ENCODE measurements around the gene TAOK2. TPM values are rescaled to one million over a fixed set of nuclear protein-coding genes. Genes with fewer than 3 reads are reported as not detected.

TAOK2 gene
- total and polyA plus RNA-seq, 2 of the 13 experiments (the other 11 are each of a cell fraction or from before 2014, with no cell fraction given), result 17.4 to 43.2 TPM

GRCh38 chr16:29925781-29926710 is 47.6 kb upstream of the TAOK2 start, which contains the start of gene KCTD13 (continued):
- TF ChIP-seq ZNF547 (CRISPR knock-in tag; IDR thresholded peaks at IDR 0.05), result peak; percentile 91
- TF ChIP-seq TOPORS (CRISPR knock-in tag; IDR thresholded peaks at IDR 0.05), result peak; percentile 93
- TF ChIP-seq TBP (CRISPR knock-in tag; IDR thresholded peaks at IDR 0.05), result no peak
- TF ChIP-seq ZNF773 (CRISPR knock-in tag; IDR thresholded peaks at IDR 0.05; ENCODE audit: borderline replicate concordance), result no peak; the same call in 1 of the 2 replicates
- TF ChIP-seq MEIS1 (CRISPR knock-in tag; IDR thresholded peaks at IDR 0.05; ENCODE audit: borderline replicate concordance), result peak; percentile 71; the same call in 1 of the 2 replicates
- TF ChIP-seq CSRNP2 (CRISPR knock-in tag; conservative IDR thresholded peaks at IDR 0.05; ENCODE audit: low read depth), result no peak
- TF ChIP-seq ZNF747 (CRISPR knock-in tag; IDR thresholded peaks at IDR 0.05; ENCODE audit: borderline replicate concordance), result peak; percentile 97
- TF ChIP-seq AGO2 (optimal IDR thresholded peaks at IDR 0.05; ENCODE audit: low read depth, low read length), result peak; percentile 15
- TF ChIP-seq TEAD2 (CRISPR knock-in tag; IDR thresholded peaks at IDR 0.05), result no peak
- peak; percentile 61; the same call in 1 of the 2 replicates for TF ChIP-seq ZNF367 (CRISPR knock-in tag; IDR thresholded peaks at IDR 0.05; ENCODE audit: borderline replicate concordance)
- peak; percentile 87 for TF ChIP-seq GABPB1 (CRISPR knock-in tag; IDR thresholded peaks at IDR 0.05)
- TF ChIP-seq SMAD9 (CRISPR knock-in tag; IDR thresholded peaks at IDR 0.05), result peak; percentile 19; the same call in 1 of the 2 replicates
- peak; percentile 81 for TF ChIP-seq ZNF484 (CRISPR knock-in tag; IDR thresholded peaks at IDR 0.05; ENCODE audit: borderline replicate concordance, low read depth)
- TF ChIP-seq ATRX (CRISPR knock-in tag; IDR thresholded peaks at IDR 0.05; ENCODE audit: borderline replicate concordance), result no peak
- peak; percentile 60 for TF ChIP-seq ZNF614 (CRISPR knock-in tag; IDR thresholded peaks at IDR 0.05; ENCODE audit: borderline replicate concordance)
- no peak for TF ChIP-seq CENPT (CRISPR knock-in tag; IDR thresholded peaks at IDR 0.05; ENCODE audit: low read depth)
- peak; percentile 75 for TF ChIP-seq TGIF2 (CRISPR knock-in tag; IDR thresholded peaks at IDR 0.05)
- peak; percentile 43; the same call in 1 of the 2 replicates for TF ChIP-seq NRL (CRISPR knock-in tag; IDR thresholded peaks at IDR 0.05; ENCODE audit: borderline replicate concordance)
- peak; percentile 79 for TF ChIP-seq REPIN1 (CRISPR knock-in tag; IDR thresholded peaks at IDR 0.05; ENCODE audit: borderline replicate concordance, low read depth)
- peak; percentile 45; the same call in 1 of the 2 replicates for TF ChIP-seq SP5 (CRISPR knock-in tag; IDR thresholded peaks at IDR 0.05; ENCODE audit: borderline replicate concordance, low read depth)
- TF ChIP-seq, protein P1, sequence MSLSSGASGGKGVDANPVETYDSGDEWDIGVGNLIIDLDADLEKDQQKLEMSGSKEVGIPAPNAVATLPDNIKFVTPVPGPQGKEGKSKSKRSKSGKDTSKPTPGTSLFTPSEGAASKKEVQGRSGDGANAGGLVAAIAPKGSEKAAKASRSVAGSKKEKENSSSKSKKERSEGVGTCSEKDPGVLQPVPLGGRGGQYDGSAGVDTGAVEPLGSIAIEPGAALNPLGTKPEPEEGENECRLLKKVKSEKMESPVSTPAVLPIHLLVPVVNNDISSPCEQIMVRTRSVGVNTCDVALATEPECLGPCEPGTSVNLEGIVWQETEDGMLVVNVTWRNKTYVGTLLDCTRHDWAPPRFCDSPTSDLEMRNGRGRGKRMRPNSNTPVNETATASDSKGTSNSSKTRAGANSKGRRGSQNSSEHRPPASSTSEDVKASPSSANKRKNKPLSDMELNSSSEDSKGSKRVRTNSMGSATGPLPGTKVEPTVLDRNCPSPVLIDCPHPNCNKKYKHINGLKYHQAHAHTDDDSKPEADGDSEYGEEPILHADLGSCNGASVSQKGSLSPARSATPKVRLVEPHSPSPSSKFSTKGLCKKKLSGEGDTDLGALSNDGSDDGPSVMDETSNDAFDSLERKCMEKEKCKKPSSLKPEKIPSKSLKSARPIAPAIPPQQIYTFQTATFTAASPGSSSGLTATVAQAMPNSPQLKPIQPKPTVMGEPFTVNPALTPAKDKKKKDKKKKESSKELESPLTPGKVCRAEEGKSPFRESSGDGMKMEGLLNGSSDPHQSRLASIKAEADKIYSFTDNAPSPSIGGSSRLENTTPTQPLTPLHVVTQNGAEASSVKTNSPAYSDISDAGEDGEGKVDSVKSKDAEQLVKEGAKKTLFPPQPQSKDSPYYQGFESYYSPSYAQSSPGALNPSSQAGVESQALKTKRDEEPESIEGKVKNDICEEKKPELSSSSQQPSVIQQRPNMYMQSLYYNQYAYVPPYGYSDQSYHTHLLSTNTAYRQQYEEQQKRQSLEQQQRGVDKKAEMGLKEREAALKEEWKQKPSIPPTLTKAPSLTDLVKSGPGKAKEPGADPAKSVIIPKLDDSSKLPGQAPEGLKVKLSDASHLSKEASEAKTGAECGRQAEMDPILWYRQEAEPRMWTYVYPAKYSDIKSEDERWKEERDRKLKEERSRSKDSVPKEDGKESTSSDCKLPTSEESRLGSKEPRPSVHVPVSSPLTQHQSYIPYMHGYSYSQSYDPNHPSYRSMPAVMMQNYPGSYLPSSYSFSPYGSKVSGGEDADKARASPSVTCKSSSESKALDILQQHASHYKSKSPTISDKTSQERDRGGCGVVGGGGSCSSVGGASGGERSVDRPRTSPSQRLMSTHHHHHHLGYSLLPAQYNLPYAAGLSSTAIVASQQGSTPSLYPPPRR (CRISPR knock-in tag; IDR thresholded peaks at IDR 0.05; ENCODE audit: borderline replicate concordance), result peak; percentile 60

Data from HepG2 (cell line).